ENCODE data around the gene CFB. TPM values are rescaled to one million over a fixed set of nuclear protein-coding genes. Genes with fewer than 3 reads are reported as not detected.

Gene CFB
- total RNA-seq, 6 experiments from 2014 or later: 1,939 to 4,112 (median 3,131) TPM

GRCh38 chr6:31969712-31970603, 24.1 kb downstream of the CFB start:
- intact Hi-C loops (cut with DNase I): no loop called here
- no peak overlapping the region for H3K27ac ChIP-seq
- no peak for ATAC-seq

DNA sequence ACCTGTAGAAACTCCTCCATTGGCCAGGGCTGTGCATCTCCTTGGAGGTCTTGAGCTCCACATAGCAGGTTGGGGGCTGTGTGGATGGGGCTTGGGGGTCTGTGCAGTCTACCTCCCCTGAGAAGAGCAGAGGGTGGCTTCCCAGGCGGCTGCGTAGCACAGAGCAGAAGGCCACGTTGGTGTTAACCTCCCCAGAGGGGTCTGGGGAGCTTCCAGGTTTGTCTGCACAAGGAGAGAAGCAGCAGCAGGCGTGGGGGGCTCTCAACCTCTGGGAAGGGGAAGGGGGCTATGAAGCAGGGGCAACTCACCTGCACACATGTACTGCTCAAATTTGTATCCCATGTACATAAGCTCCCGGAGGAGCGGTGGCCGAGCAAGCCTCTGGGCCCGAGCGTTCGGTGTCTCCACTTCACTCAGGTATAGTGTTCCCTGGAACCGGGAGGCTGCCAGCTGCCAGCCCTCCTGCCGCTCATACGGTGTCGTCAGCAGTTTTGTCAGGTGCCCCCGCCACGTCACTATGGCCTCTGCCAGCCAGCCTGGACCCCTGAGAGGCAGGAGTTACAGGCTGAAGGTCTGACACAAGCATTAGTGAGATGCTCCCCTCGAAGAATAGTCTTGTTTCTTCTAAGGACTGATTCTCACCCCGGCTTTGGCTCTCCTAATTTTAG, 24.8 kb downstream of the CFB start:
- H3K9me3 ChIP-seq: no peaks in the 10 kb centered on the region
- TF ChIP-seq, protein P1, sequence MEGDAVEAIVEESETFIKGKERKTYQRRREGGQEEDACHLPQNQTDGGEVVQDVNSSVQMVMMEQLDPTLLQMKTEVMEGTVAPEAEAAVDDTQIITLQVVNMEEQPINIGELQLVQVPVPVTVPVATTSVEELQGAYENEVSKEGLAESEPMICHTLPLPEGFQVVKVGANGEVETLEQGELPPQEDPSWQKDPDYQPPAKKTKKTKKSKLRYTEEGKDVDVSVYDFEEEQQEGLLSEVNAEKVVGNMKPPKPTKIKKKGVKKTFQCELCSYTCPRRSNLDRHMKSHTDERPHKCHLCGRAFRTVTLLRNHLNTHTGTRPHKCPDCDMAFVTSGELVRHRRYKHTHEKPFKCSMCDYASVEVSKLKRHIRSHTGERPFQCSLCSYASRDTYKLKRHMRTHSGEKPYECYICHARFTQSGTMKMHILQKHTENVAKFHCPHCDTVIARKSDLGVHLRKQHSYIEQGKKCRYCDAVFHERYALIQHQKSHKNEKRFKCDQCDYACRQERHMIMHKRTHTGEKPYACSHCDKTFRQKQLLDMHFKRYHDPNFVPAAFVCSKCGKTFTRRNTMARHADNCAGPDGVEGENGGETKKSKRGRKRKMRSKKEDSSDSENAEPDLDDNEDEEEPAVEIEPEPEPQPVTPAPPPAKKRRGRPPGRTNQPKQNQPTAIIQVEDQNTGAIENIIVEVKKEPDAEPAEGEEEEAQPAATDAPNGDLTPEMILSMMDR (IDR thresholded peaks at IDR 0.05): no peak
- peak; percentile 32 for TF ChIP-seq POLR2A (IDR thresholded peaks at IDR 0.05)
- peak overlapping the region; percentile 56 to 88 (median 78) for H3K4me3 ChIP-seq
- H3K4me1 ChIP-seq: peaks cover 0 to 28% (median 9%) of the 10 kb centered on the region in 4 donors
- intact Hi-C loops (cut with DNase I): no loop called here
- ATAC-seq: peak; percentile 2 to 24 (median 12)
- peak overlapping the region; percentile 88 to 94 (median 90) for H3K27ac ChIP-seq
- no peaks in the 10 kb centered on the region for H3K27me3 ChIP-seq
- peak in 2 of 3 donors; percentile 62 to 69 for DNase-seq
- H3K36me3 ChIP-seq: peaks cover 10 to 40% (median 15%) of the 10 kb centered on the region in 4 donors
- 27% methylated on average over 12 of the region's 18 CpGs for WGBS (ENCODE audit: insufficient coverage, low coverage, low lambda C conversion rate, missing lambda C conversion rate)

More at GRCh38 chr6:31969712-31970603, 24.1 kb downstream of the CFB start:
- no peak for DNase-seq
- Histone ChIP-seq H3K4me3 (no peak overlapping the region), H3K9me3 (no peaks in the 10 kb centered on the region), H3K4me1 (peaks cover 0 to 36% (median 13%) of the 10 kb centered on the region in 4 donors), H3K27me3 (no peaks in the 10 kb centered on the region), H3K36me3 (peaks cover 14 to 41% (median 18%) of the 10 kb centered on the region in 4 donors)
- TF ChIP-seq, protein P1 (IDR thresholded peaks at IDR 0.05): no peak
- TF ChIP-seq POLR2A (IDR thresholded peaks at IDR 0.05): no peak
- WGBS (ENCODE audit: insufficient coverage, low coverage, low lambda C conversion rate, missing lambda C conversion rate): 66% methylated on average over 6 of the region's 17 CpGs

DNA sequence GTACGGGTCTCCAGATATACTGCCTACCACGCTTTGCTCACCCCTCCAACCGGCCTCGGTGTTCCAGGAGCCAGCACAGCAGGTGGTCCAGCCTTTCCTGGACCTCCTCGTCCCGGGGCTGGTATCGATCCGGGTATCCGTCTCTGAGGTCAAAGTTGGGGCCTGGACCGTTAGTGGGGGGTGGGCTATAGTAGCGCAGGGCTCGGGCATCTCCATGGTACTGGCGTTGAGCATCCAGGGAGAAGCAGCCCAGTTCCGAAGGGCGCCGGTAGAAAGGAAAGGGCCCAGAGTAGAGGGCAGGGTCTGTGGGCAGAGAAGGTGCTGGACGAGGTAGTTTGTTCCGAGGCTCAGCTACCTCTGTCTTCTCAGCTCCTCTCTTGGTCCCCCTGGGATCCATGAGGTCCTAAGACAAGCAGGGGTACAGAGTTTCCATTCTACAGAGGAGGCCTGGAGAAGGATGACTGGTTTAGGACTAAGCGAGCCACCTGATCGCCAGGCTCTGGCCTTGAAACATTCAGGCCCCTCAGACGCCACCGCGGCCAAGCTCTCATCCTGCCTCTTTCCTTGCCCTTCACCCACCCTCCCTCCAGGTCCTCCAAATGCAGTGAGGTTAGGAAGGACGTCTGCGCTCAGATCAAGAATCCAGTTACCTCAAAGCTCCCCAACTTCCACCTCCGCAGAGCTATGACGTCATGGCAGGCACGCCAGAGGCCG, 25.5 kb downstream of the CFB start:
- Histone ChIP-seq H3K27ac (peak overlapping the region; percentile 88 to 94 (median 90)), H3K4me3 (peak overlapping the region; percentile 56 to 88 (median 78)), H3K9me3 (no peaks in the 10 kb centered on the region), H3K27me3 (no peaks in the 10 kb centered on the region), H3K4me1 (peaks cover 0 to 23% (median 7%) of the 10 kb centered on the region in 4 donors), H3K36me3 (peaks cover 3 to 33% (median 9%) of the 10 kb centered on the region in 4 donors)
- DNase-seq (no peak), ATAC-seq (peak in 2 of 4 donors; percentile 2 to 22)
- WGBS (ENCODE audit: insufficient coverage, low coverage, low lambda C conversion rate, missing lambda C conversion rate): 6% methylated on average over 24 of the region's 29 CpGs
- TF ChIP-seq POLR2A (IDR thresholded peaks at IDR 0.05): no peak
- TF ChIP-seq, protein P1 (IDR thresholded peaks at IDR 0.05): no peak
- intact Hi-C loops (cut with DNase I): no loop called here

DNA sequence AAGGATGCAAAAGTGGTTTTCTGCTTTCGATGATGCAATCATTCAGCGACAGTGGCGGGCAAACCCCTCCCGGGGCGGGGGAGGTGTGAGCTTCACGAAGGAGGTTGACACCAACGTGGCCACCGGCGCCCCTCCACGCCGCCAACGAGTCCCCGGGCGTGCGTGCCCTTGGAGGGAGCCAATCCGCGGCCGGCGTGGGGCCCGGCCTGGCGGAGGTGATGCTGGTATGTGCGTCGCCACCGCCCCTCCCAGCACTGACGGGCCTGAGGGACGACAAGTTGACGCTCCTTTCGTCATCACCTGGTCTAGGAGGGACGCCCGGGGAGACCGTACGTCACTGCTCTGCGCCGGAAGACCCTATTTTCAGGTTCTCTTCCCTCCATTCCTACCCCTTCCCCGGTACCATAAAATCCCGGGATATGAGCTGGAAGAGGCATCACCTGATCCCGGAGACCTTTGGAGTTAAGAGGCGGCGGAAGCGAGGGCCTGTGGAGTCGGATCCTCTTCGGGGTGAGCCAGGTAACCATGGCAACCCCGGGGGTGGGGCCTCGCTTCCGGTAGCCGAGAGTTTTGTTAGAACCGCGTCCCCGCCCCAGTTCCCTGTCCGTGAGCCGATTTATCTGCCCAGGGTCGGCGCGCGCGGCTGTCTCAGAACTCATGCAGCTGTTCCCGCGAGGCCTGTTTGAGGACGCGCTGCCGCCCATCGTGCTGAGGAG, 26.3 kb downstream of the CFB start, which contains the start of gene DXO:
Gene DXO, minus strand, starts transcription at position 146 of the 716 bp plus-strand sequence. CDS start 463 bp downstream, outside the sequence.
- intact Hi-C loops (cut with DNase I): no loop called here

More for the DNA sequence above, 26.3 kb downstream of the CFB start, which contains the start of gene DXO:
- peaks cover 0 to 26% (median 7%) of the 10 kb centered on the region in 4 donors for H3K36me3 ChIP-seq
- 0% methylated on average over 21 of the region's 62 CpGs for WGBS (ENCODE audit: insufficient coverage, low coverage, low lambda C conversion rate, missing lambda C conversion rate)
- H3K4me1 ChIP-seq: peaks cover 0 to 23% (median 7%) of the 10 kb centered on the region in 4 donors
- no peaks in the 10 kb centered on the region for H3K27me3 ChIP-seq
- H3K4me3 ChIP-seq: peak within 1 kb of the TSS; percentile 56 to 88 (median 78)
- no peaks in the 10 kb centered on the region for H3K9me3 ChIP-seq
- ATAC-seq (peak; percentile 73 to 91 (median 88)), DNase-seq (peak; percentile 93 to 96 (median 95))
- H3K27ac ChIP-seq: peak within 1 kb of the TSS; percentile 88 to 94 (median 90)
- TF ChIP-seq, protein P1 (IDR thresholded peaks at IDR 0.05): no peak
- TF ChIP-seq POLR2A (IDR thresholded peaks at IDR 0.05): peak; percentile 51
